Panc1 (cell line): ENCODE data around the gene PRPF31. TPM values are rescaled to one million over a fixed set of nuclear protein-coding genes. Genes with fewer than 3 reads are reported as not detected.

Source experiments
- ATAC-seq: fragments of 200-7000 bp; cut with Tn5 transposase; 2 replicates; pipeline ENCODE4 v1.9.1; 2020; ENCODE audit warnings: mild to moderate bottlenecking, moderate library complexity
- BruUV-seq: library from RNA; stranded (reverse); fragments of 400-500 nt; replicated peaks from 2 replicates; lab custom pipeline; 2021; lab: Mats Ljungman, UMichigan
- CTCF ChIA-PET: fragments of 300-600 bp; sonication (Branson Sonifier 250); formaldehyde crosslinking; loops from one replicate; lab custom pipeline; 2022; ENCODE audit warnings: antibody characterized with exemption; lab: Charles Lee
- POLR2A ChIA-PET: fragments of 300-600 bp; sonication (Branson Sonifier 250); formaldehyde crosslinking; loops from one replicate; lab custom pipeline; 2022; ENCODE audit warnings: antibody characterized with exemption; lab: Charles Lee
- DNase-seq: peaks from one replicate; pipeline ENCODE4 v3.0.0-alpha.2; 2010; ENCODE audit warnings: low read depth, low spot score
- H3K27ac ChIP-seq: 2 replicates; pipeline ENCODE4 v1.5.1; 2011; ENCODE audit warnings: mild to moderate bottlenecking, low read length, inconsistent platforms
- H3K27me3 ChIP-seq: fragments of 200-500 bp; sonication (Bioruptor generic); 2 replicates; pipeline ENCODE4 v1.6.0; 2014; ENCODE audit warnings: low read length, inconsistent platforms; ENCODE audit not compliant: control insufficient read depth, insufficient read depth
- H3K36me3 ChIP-seq: fragments of 200-500 bp; sonication (Bioruptor generic); 2 replicates; pipeline ENCODE4 v1.5.1; 2014; ENCODE audit warnings: inconsistent platforms, mild to moderate bottlenecking, low read length, moderate library complexity; ENCODE audit not compliant: control insufficient read depth, insufficient read depth
- H3K4me1 ChIP-seq: 2 replicates; pipeline ENCODE4 v1.5.1; 2011; ENCODE audit warnings: inconsistent platforms, mild to moderate bottlenecking, low read length, moderate library complexity; ENCODE audit not compliant: control insufficient read depth, insufficient read depth
- H3K4me3 ChIP-seq, 2 experiments: 2 replicates each; pipeline ENCODE4 v1.5.1; 2011 to 2012; ENCODE audit warnings: low read depth in 2 of 2, low read length in 2 of 2, mild to moderate bottlenecking in 2 of 2, inconsistent platforms in 1 of 2, moderate library complexity in 1 of 2
- H3K9me3 ChIP-seq: fragments of 200-500 bp; sonication (Bioruptor generic); 2 replicates; pipeline ENCODE4 v1.5.1; 2014; ENCODE audit warnings: low read depth, mild to moderate bottlenecking, inconsistent platforms, low read length, moderate library complexity; ENCODE audit not compliant: control insufficient read depth, insufficient read depth
- CTCF ChIP-seq: fragments of 450-650 bp; IDR thresholded peaks from 2 replicates; pipeline ENCODE4 v1.5.1; 2017; ENCODE audit warnings: mild to moderate bottlenecking
- POLR2AphosphoS5 ChIP-seq: IDR thresholded peaks from 2 replicates; pipeline ENCODE4 v1.6.1; 2012; ENCODE audit warnings: mild to moderate bottlenecking, low read depth, low read length, moderate library complexity
- REST ChIP-seq, 2 experiments: IDR thresholded peaks; 2 replicates each; pipeline ENCODE4 v1.6.1; 2011 to 2012; ENCODE audit warnings: low read depth in 2 of 2, control low read depth in 1 of 2, low read length in 1 of 2, mild to moderate bottlenecking in 1 of 2, moderate library complexity in 1 of 2; ENCODE audit not compliant: insufficient read depth in 1 of 2
- SIN3A ChIP-seq: IDR thresholded peaks from 2 replicates; pipeline ENCODE4 v1.6.1; 2012; ENCODE audit warnings: low read depth, mild to moderate bottlenecking, low read length, moderate library complexity, borderline replicate concordance; ENCODE audit not compliant: insufficient read depth
- TCF7L2 ChIP-seq: IDR thresholded peaks from 2 replicates; pipeline ENCODE4 v1.6.1; 2011; ENCODE audit warnings: mild to moderate bottlenecking, low read depth, low read length, inconsistent platforms
- in situ Hi-C: cut with HindIII; loops from 2 replicates; pipeline ENCODE4 v1.10.0; 2016; ENCODE audit warnings: low sequenced_read_pairs, low pct_unique_long_range_greater_than_20kb
- intact Hi-C: fragments of 100-400 bp; cut with micrococcal nuclease; formaldehyde crosslinking; loops from one replicate; pipeline ENCODE4 v1.10.0; 2022; ENCODE audit not compliant: unreplicated experiment
- total RNA-seq: library from RNA; stranded (reverse); gene quantifications from one replicate; pipeline ENCODE4 v1.2.1, GENCODE V29; 2021; ENCODE audit not compliant: unreplicated experiment

The PRPF31 gene
- total RNA-seq, 1 experiment from 2014 or later, result 117 TPM

GRCh38 chr19:54104998-54105715, 10.4 kb upstream of the PRPF31 start:
- TF ChIP-seq POLR2AphosphoS5, result no peak
- no peak for TF ChIP-seq SIN3A
- TF ChIP-seq CTCF, result no peak
- TF ChIP-seq TCF7L2, result no peak
- no peak for TF ChIP-seq REST (IDR thresholded peaks at IDR 0.05; ENCODE audit: insufficient read depth in 1 of 2, low read depth in 2 of 2, low read length in 1 of 2)
- ATAC-seq, result no peak
- Histone ChIP-seq H3K4me3 (no peak overlapping the region), H3K27me3 (no peaks in the 10 kb centered on the region), H3K9me3 (no peaks in the 10 kb centered on the region), H3K36me3 (no peaks in the 10 kb centered on the region; the same call in 1 of the 2 replicates), H3K4me1 (peaks cover 16% of the 10 kb centered on the region; the same call in 1 of the 2 replicates), H3K27ac (no peak overlapping the region)
- no TSS peak for BruUV-seq
- POLR2A ChIA-PET, result no interaction called here
- no peak for DNase-seq
- intact Hi-C loops, result no loop called here
- CTCF ChIA-PET, result no interaction called here
- in situ Hi-C loops, result no loop called here

DNA sequence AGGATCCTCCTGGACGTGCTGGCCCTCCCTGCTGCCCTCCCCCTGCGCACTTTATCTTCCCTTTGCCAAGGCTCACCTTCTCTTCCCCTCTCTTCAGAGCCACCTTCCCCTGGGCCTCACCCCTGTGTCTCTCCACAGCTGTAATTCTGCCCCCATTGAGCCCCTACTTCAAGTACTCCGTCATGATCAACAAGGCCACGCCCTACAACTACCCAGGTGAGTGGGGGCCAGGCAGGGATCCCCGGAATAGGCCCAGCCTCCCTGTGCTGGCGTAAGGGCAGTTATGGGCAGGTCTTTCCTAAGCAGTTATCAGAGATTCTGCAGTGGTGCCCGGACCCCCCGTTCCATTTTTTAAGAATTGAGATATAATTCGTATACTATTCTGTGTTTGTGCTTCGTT, 9.8 kb upstream of the PRPF31 start:
- BruUV-seq, result no TSS peak
- no peak for DNase-seq
- no peak for TF ChIP-seq CTCF
- no peak for TF ChIP-seq SIN3A
- TF ChIP-seq POLR2AphosphoS5, result no peak
- TF ChIP-seq TCF7L2, result no peak
- POLR2A ChIA-PET, result no interaction called here
- Histone ChIP-seq H3K36me3 (no peaks in the 10 kb centered on the region; the same call in 1 of the 2 replicates), H3K4me1 (0 out of 2 replicates have a peak, but pooled peaks cover 13% of the 10 kb centered on the region), H3K27me3 (no peaks in the 10 kb centered on the region), H3K27ac (no peak overlapping the region), H3K9me3 (no peaks in the 10 kb centered on the region), H3K4me3 (no peak overlapping the region)
- in situ Hi-C loops (no loop called here), intact Hi-C loops (no loop called here)
- ATAC-seq, result no peak
- CTCF ChIA-PET, result no interaction called here
